Head of caudate nucleus (tissue), 42 donors: ENCODE data around the gene GIMAP7.

Experiments used
- DNase-seq, 42 donors: peaks; one replicate each; pipeline versions ENCODE4 v3.0.0 to v3.0.0-alpha.2; 2020 to 2021; ENCODE audit warnings: mixed read lengths in 7 of 42
- intact Hi-C: fragments of 100-400 bp; cut with DNase I; formaldehyde crosslinking; loops from one replicate; pipeline ENCODE4 v1.15.0; 2022

The GIMAP7 gene

GRCh38 chr7:150566123-150566522, 51.5 kb downstream of the GIMAP7 start:
- intact Hi-C loops, result no loop called here
- DNase-seq, result no peak

DNA sequence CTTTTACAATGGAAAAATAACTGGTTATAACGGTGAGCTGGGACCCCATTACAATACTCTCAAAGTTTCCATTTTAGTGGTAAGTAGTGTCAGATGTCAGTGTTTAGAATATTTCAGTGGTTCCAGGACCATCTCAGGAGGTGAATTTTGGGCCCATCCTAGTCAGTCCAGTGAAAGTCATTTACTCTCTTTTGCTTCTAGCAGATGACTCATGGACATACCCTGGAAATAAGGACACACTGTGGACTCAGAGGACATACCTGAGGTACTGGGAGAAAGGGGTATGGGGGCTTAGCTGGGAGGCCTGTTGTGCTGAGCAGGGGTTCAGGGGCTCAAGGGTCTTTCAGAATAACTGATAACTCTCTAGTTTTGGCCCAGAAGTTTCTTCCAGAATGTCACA, 51.9 kb downstream of the GIMAP7 start:
- intact Hi-C loops, result no loop called here
- DNase-seq, result no peak

- DNase-seq, result peak in 10 of 42 donors; percentile 5 to 50 (median 19)
- intact Hi-C loops, result no loop called here
These were observed 52.5 kb downstream of the GIMAP7 start, which contains the start of gene GIMAP4 for GRCh38 chr7:150567169-150567568. GIMAP4 (plus strand) TSS chr7:150567390; CDS start chr7:150569902, 2,512 bp downstream.

DNA sequence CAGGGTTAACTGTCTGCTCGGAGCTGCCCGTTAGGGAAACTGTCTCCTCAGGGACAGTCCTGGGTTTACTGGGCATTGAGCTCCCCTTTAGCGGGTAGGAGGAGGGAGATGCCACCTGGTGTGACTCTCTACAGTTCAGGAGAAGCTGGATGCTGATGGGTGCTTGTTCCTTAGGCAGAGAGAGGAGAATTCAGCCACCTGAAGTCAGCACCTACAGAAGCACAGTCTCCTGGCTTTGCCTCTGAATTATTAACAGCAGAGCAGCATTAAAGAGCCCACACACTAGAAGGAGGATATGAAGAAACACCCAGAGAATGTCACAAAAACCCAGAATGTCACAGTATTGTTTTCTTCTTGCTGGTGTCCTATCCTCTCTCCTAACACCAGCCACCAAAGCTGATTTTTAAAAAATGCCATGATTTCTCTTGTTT, 53.2 kb downstream of the GIMAP7 start:
- intact Hi-C loops, result no loop called here
- DNase-seq, result peak in 2 of 42 donors; percentile 11 to 28

GRCh38 chr7:150568714-150569113, 54.0 kb downstream of the GIMAP7 start:
- intact Hi-C loops, result no loop called here

DNA sequence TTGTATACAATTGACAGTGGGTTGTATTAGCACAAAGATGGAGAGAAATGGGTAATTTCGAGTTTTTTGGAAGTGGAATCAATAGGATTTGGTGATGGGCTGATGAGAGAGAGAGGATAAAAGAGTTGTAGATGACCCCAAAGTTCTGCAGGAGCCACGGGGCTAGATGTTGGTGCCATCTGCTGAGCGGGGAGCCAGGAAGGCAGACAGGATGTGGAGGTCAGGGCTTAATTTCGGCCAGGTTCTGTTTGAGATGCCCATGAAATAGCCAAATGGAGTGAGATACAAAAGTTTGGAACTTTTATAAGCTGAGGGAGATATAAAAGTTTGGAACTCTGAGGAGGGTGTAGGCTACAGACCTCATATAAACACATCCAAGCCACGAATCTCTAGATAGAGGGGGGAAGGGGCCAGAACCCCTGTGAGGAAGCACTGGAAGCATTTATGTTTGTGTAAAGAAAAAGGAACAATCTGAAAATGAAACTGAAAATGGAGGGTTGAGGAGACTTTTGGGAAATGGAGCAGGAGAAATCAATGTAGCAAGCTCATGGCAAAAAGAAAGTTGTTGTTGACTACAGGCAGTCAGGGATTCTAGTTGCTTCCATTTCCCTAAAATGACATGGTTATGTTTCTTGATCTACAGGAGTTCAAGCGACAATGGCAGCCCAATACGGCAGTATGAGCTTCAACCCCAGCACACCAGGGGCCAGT, 54.7 kb downstream of the GIMAP7 start:
- no peak for DNase-seq
- intact Hi-C loops, result no loop called here

More at GRCh38 chr7:150568714-150569113, 54.0 kb downstream of the GIMAP7 start:
- no peak for DNase-seq
